ENCODE results near the gene AQP11.
A peak's percentile ranks its signal among the peaks of the same experiment; 100 is the strongest.
"Not testable (repeated sequence)": the region's sequence is repeated elsewhere in the genome, so short reads cannot be mapped to it uniquely, and the experiment has no call there.

The AQP11 gene

DNA sequence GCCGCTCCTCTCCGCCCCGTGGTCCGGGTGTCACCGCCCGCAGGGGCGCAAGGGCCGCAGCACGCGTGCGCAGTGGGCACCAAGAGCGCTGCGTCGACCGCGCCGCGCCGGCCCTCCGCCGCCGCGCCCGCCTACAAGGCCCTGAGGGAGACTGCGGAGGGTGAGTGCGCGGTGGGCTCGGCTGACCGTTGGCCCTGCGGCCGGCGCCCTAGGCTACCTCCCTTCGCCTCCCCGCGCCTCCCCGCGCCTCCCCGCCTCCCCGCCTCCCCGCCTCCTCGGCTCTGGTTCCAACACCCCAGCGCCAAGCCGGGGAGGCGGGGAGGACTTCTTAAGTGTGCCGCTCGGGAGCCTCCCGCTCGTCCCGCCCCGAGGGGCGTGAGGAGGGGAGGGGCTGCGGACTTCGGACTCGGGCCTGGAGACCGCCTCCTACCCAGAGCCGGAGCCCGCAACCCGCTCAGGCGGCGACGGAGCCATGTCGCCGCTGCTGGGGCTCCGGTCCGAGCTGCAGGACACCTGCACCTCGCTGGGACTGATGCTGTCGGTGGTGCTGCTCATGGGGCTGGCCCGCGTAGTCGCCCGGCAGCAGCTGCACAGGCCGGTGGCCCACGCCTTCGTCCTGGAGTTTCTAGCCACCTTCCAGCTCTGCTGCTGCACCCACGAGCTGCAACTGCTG lies at the start of gene AQP11:
Gene AQP11 (plus strand): TSS at position 433 of the 673 bp plus-strand sequence. CDS start 40 bp downstream, at position 473.
- DNase-seq: peak; percentile 90

DNA sequence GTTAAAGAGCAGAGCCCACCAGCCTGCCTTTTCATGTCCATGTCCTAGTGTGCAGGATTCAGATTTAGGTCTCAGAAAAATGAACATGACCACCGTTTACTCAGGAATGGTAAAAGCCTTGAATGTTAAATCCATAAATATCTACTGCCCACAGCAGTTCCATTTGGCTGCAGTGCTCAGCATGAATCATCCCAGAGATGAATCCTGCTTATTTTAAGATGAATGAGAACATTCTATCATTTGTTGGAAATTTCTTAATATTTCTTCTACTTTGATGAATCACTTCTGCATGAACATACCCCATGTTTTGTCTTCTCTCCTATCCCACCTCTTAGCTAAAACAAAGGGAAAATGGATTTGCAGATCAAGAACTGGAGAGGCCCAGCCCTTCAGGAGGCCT lies 47.5 kb upstream of the AQP11 start:
- DNase-seq: no peak

GRCh38 chr11:77547047-77547836 lies 42.5 kb upstream of the AQP11 start:
- no peak for DNase-seq

GRCh38 chr11:77547863-77548551 lies 41.7 kb upstream of the AQP11 start:
- DNase-seq: peak; percentile 82

GRCh38 chr11:77548552-77549445 lies 41.0 kb upstream of the AQP11 start:
- DNase-seq: no peak

DNA sequence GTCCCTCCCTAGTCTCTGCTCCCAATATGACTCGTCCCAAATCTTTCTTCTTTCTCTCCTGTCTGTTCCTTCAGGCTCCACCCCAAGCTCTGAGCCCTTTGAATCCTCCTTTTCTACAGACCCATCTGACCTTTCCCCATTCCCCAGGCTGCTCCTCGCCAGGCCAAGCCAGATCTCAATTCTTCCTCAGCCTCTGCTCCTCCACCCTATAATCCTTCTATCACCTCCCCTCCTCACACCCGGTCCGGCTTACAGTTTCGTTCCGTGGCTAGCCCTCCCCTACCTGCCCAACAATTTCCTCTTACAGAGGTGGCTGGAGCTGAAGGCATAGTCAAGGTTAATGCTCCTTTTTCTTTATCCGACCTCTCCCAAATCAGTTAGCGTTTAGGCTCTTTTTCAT lies 38.3 kb upstream of the AQP11 start:
- not testable (repeated sequence) for DNase-seq

DNA sequence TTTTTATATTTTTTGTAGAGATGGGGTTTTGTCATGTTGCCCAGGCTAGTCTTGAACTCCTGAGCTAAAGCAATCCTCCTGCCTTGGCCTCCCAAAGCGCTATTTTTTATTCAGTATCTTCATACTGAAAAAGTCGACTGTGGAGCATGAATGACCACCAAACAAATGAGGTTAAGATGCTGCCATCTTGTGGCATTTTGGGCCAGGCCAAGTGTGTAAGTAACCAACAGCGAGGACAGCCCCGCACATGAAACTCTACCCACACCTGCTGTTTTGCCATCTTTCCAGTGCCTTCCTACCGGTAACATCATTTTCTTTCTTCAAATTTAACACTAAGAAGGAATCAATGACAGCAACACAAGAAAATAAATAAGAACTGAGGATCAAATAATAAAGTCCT lies 32.2 kb upstream of the AQP11 start:
- DNase-seq: peak; percentile 28

DNA sequence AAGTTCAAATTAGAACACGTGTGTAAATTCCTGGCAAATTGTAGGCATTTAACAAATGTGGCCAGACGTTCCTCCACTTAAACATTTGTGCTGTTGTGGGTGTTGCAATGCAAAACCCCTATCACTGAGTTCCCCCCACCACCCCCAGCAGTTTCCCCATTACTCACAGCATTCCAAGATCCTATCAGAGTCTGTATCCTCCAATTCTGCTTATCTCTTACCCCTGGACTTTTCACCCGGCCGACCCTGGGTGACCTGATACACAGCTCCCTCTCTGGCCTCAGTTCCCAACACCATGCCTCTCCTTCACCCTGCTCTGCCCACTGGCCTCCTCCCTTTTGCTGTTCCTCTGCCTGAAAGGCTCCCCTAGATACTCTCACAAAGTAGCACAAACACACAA lies 31.4 kb upstream of the AQP11 start:
- no peak for DNase-seq

DNA sequence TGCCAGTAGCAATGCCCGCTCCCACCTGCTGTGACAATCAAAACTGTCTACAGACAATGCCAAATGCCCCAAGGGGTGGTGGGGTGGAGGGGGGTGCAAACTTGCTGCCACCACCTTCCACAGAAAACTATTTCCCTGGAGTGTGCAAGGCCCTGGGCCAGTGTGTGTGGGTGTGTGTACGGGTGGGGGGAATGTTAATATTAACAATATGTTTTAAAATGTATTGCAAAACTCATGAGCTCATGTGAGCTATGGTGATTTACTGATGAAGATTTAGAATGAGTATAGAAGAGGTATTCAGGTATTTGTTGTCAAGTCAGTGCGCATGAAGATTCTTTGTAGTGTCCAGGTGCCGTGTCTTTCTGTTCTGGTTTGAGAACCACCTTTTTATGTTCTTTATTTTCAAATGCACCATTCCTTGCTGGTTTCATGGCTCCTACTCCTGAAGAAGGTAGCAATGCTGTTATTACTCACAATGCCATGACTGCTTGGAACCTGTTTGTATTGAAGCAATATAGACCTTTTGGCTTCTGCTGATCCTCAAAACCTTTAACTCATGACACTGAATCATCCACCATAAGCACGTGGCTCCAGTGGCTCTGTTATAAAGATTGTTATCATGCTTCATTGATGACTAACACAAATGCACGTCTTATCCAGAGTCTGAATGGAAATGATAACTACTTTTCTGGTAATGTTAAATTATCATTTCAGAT lies 29.9 kb upstream of the AQP11 start:
- no peak for DNase-seq

DNA sequence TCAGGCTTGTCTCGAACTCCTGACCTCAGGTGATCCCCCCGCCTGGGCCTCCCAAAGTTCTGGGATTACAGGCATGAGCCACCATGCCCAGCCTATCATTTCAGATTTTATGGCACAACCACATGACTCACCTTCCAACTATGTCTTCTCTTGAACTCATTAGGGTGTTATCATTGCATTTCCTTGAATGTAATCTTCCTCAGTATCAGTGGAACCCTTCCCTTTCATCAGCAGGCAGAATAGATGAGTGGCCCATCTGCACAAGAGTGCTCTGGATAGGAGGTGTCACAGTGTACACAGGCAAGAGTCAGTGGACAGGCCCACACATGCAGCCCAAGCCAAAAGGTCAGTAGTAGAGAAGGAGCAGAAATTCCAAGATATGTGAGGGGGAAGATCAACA lies 29.1 kb upstream of the AQP11 start:
- no peak for DNase-seq

GRCh38 chr11:77561257-77561656 lies 28.5 kb upstream of the AQP11 start:
- no peak for DNase-seq

- DNase-seq: no peak
These were observed 21.4 kb upstream of the AQP11 start for GRCh38 chr11:77568306-77568705.

DNA sequence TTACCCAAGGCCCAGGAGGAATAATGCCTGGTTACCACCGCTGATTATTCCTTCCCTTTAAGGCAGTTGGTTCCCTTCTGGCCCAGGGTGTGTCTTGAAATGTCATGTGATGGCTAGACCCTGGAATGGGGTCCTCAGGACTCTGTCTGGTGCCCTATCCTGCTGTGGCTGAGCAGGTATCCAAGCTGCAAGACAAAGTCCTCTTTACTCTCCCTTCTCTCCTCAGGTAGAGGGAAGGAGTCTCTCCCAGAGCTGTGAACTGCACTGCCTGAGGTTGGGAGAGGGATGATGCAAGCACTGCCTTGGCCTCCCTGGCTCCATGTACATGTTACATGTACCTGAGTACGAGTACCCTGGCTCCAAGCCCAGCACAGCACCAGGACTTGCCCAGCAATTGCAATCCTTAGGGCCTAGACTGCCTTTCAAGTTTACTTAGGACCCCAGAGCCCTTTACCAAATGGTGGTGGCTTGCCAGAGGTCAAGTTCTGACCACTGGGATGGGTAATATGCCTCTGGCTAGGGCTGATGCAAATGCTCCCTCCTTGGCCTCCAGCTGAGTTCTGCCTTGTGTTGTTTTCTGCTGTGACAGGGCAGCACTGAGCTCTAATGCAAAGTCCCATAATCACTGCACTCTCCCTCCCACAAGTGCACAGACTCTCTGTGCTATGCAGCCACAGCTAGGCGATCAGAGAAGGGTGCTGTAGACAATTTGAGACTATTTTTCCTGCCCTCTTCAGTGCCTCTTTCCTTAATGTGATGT lies 20.7 kb upstream of the AQP11 start:
- no peak for DNase-seq

DNA sequence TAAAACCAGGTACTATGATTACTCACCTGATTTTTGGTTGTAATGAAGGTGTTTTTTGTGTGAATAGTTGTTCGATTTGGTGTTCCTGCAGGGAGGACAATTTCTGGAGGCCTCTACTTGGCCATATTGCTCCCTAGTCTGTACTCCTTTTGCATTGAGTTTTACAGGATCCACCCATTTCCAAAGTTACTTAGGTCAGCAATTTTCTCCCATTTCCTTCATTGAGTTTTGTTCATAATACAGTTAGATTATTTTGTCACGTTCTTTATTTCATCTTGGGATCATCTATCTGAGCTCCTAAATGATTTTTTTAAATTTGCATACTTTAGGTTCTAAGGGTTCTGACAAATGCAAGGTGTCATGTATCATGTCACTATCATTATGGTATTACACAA lies 20.1 kb upstream of the AQP11 start:
- no peak for DNase-seq

DNA sequence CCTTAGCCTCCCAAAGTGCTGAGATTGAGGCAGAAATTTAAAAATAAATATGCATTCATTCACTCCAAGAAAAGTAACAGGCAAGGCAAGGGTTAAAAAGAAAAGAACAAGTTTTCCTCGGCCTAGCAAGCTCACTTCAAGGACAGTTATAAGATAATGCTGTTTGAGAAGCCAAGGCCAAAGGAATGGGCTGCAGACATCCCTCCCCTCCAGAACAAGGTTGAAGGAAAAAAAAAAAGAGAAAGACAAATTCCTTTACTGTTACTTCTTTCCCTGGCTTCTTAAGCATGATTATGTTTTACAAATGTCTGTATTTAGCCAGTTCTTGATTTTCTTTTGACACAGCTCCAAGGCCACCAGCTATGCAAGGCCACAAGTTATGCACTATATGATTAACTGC lies 18.9 kb upstream of the AQP11 start:
- not testable (repeated sequence) for DNase-seq

- DNase-seq: not testable (repeated sequence)
These were observed 14.3 kb upstream of the AQP11 start for GRCh38 chr11:77575428-77575827.

GRCh38 chr11:77580712-77581337 lies 8.9 kb upstream of the AQP11 start:
- no peak for DNase-seq

- DNase-seq: no peak
These were observed 602 bp upstream of the AQP11 start for GRCh38 chr11:77589181-77589520.

DNA sequence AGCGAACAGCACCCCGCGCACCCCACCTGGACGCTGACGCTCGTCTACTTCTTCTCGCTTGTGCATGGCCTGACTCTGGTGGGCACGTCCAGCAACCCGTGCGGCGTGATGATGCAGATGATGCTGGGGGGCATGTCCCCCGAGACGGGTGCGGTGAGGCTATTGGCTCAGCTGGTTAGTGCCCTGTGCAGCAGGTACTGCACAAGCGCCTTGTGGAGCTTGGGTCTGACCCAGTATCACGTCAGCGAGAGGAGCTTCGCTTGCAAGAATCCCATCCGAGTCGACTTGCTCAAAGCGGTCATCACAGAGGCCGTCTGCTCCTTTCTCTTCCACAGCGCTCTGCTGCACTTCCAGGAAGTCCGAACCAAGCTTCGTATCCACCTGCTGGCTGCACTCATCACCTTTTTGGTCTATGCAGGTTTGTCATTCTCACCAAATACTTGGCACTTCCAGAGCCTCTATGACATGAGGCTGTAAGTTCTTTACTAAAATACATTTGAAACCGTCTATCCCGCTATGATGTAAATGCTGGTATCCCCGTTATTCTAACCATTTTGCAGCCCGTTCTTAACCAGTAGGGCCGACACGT lies 535 bp downstream of the AQP11 start:
- DNase-seq: peak; percentile 69

- no peak for DNase-seq
These were observed 3.0 kb downstream of the AQP11 start for GRCh38 chr11:77592727-77593126.

DNA sequence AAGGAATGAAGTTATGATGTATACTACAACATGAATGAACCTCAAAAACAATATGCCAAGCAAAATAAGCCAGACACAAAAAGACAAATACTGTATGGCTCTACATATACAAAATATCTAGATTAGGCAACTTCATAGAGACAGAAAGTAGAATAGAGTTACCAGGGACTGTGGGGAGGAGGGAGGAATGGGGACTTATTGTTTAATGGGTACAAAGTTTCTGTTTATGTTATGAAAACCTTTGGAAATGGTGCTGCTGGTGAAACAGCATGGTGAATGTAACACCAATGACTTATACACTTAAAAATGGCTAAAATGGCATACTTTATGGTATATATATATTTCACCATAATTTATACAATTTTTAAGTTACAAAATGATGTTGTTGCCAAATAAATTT lies 4.1 kb downstream of the AQP11 start:
- no peak for DNase-seq
